Subcutaneous adipose tissue (tissue), 4 donors: ENCODE measurements around the gene IZUMO1. TPM values are rescaled to one million over a fixed set of nuclear protein-coding genes. Genes with fewer than 3 reads are reported as not detected.

ENCODE experiments used
- CTCF ChIP-seq: fragments of 450-650 bp; IDR thresholded peaks from one replicate; pipeline ENCODE4 v1.5.1; 2016; ENCODE audit warnings: low read depth, mild to moderate bottlenecking, control low read depth, antibody characterized with exemption, moderate library complexity
- total RNA-seq, 4 donors: library from RNA; depleted of rRNA; stranded (reverse); fragments of >200 nt; gene quantifications; one replicate each; pipeline ENCODE4 v1.1.0, GENCODE V29; 2016

Gene IZUMO1
- total RNA-seq, 4 donors from 2014 or later: 0.75 TPM; not detected in 3

- no peak for TF ChIP-seq CTCF
These were observed 9.2 kb downstream of the IZUMO1 start for GRCh38 chr19:48737360-48737998.

- TF ChIP-seq CTCF: no peak
These were observed 11.6 kb downstream of the IZUMO1 start for GRCh38 chr19:48735031-48735615.

GRCh38 chr19:48734625-48735024 is 12.1 kb downstream of the IZUMO1 start:
- TF ChIP-seq CTCF: no peak

GRCh38 chr19:48731452-48731851 is 15.3 kb downstream of the IZUMO1 start:
- no peak for TF ChIP-seq CTCF

- no peak for TF ChIP-seq CTCF
These were observed 17.6 kb downstream of the IZUMO1 start for GRCh38 chr19:48728911-48729664.

GRCh38 chr19:48726556-48726955 is 20.2 kb downstream of the IZUMO1 start:
- TF ChIP-seq CTCF: no peak
